ENCODE measurements around the gene MOV10L1.

Gene MOV10L1

DNA sequence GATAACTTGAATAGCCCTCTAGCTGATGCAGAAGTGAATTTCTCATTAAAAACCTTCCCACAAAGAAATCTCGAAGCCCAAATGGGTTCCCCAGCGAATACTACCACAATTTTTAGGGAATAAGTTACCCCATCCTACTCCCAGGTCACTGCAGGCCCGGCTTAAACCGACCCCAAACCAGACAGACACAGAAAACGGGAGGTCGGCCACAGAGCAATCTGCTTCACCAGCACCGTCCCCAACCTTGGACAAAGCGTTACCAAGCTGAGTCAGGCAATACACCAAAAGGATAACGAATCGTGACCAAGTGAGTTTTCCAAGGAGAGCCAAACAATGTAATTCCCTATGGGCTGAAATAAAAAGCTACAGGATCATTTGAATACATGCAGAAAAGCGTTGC lies 575 bp upstream of the MOV10L1 start:
- Mint-ChIP-seq H3K4me3 (no peak overlapping the region), H3K27me3 (peaks cover 0 to 11% of the 10 kb centered on the region in 2 donors), H3K36me3 (ENCODE audit: insufficient read depth) (no peaks in the 10 kb centered on the region), H3K27ac (no peak overlapping the region), H3K4me1 (ENCODE audit: low read depth in 2 of 2) (peaks cover 3 to 15% of the 10 kb centered on the region in 2 donors), H3K9me3 (no peaks in the 10 kb centered on the region)
- ATAC-seq (replicated peaks) (no peak), DNase-seq (no peak)

DNA sequence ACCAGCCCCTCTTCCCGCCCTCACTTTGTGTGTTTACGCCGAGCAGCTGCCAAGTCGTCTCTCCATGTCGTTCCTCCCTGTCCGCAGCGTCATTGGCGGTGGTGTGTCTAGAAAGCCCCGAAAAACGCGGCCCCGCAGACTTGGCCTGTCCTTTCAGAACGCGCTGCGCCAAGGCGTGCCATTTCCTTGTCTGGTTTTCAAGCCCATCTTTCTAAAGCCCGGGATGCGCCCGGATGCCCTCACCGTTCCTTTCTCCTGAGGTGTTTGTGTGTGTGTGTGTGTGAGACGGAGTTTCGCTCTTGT lies 557 bp downstream of the MOV10L1 start:
- Mint-ChIP-seq H3K27ac (no peak overlapping the region), H3K36me3 (ENCODE audit: insufficient read depth) (no peaks in the 10 kb centered on the region)
- no peak for ATAC-seq (replicated peaks)

DNA sequence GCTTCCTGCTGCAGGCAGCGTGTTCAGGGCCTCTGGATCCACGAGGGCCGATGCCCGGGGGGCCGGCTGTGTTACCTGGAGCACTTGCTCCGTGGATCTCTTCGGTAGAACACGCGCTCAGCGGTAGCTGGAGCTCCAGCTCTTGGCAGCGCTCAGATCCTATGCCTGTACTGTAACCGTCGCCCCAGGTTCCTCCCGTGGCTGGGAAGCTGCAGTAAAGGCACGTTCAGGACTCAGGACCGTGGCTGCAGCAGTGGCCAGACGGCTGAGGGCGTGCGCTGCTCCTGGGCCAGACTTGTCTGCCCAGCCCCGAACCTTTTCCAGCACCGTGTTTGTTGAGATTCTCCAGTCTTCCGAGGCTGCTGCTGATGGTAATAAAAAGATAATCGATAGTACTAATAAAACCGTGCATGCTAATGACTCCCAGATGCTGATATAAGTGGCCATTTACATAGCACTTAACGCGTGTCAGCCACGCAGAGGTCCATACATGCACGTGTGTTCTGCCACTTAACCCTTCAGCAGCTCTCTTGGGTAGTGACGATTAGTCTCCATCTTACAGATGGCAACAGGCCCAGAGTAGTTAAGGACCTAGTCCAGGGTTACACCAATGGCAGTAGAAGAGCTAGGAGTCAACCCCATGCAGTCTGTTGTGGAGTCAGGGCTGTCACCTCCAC lies 1.4 kb downstream of the MOV10L1 start:
- H3K27me3 Mint-ChIP-seq = peaks cover 0 to 22% of the 10 kb centered on the region in 2 donors
- H3K36me3 Mint-ChIP-seq (ENCODE audit: insufficient read depth) = no peaks in the 10 kb centered on the region
- ATAC-seq (replicated peaks) (no peak), DNase-seq (no peak)
- no peak overlapping the region for H3K27ac Mint-ChIP-seq
- no peaks in the 10 kb centered on the region for H3K9me3 Mint-ChIP-seq
- H3K4me3 Mint-ChIP-seq = no peak overlapping the region
- H3K4me1 Mint-ChIP-seq (ENCODE audit: low read depth in 2 of 2) = peaks cover 3 to 7% of the 10 kb centered on the region in 2 donors

More for the DNA sequence above, 557 bp downstream of the MOV10L1 start:
- peaks cover 0 to 18% of the 10 kb centered on the region in 2 donors for H3K27me3 Mint-ChIP-seq
- H3K9me3 Mint-ChIP-seq = no peaks in the 10 kb centered on the region
- peaks cover 3 to 8% of the 10 kb centered on the region in 2 donors for H3K4me1 Mint-ChIP-seq (ENCODE audit: low read depth in 2 of 2)
- DNase-seq = no peak
- no peak overlapping the region for H3K4me3 Mint-ChIP-seq

DNA sequence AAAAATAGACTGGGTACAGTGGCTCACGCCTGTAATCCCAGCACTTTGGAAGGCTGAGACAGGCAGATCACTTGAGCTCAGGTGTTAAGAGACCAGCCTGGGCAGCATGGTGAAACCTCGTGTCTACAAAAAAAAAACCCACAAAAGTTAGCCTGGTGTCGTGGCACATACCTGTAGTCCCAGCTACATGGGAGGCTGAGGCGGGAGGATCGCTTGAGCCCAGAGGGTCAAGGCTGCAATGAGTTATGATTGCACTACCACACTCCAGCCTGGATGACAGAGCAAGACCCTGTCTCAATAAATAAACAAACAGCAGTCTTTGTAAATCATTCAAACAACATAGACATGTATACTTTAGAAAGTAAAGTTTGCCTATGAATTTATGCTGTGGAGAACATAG lies 2.5 kb downstream of the MOV10L1 start:
- DNase-seq = no peak
- Mint-ChIP-seq H3K27me3 (peaks cover 0 to 25% of the 10 kb centered on the region in 2 donors), H3K4me3 (no peak overlapping the region), H3K4me1 (ENCODE audit: low read depth in 2 of 2) (peaks cover under 1 to 3% of the 10 kb centered on the region in 2 donors), H3K27ac (no peak overlapping the region), H3K9me3 (no peaks in the 10 kb centered on the region), H3K36me3 (ENCODE audit: insufficient read depth) (no peaks in the 10 kb centered on the region)
- no peak for ATAC-seq (replicated peaks)

DNA sequence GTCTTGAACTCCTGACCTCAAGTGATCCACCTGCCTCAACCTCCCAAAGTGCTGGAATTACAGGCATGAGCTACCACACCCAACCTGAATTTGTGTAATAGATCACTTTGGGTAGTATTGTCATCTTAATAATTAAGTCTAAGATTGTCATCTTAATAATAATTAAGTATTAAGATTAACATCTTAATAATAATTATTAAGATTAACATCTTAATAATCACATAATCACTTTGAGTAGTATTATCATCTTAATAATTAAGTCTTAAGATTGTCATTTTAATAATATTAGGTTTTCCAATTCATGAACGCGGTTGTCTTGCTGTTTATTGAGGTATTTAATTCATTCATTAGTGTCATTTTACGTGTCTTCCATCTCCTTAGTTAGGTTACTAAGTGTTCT lies 8.2 kb downstream of the MOV10L1 start:
- peaks cover 0 to 5% of the 10 kb centered on the region in 2 donors for H3K4me1 Mint-ChIP-seq (ENCODE audit: low read depth in 2 of 2)
- H3K9me3 Mint-ChIP-seq = no peaks in the 10 kb centered on the region
- H3K36me3 Mint-ChIP-seq (ENCODE audit: insufficient read depth) = no peaks in the 10 kb centered on the region
- DNase-seq (no peak), ATAC-seq (replicated peaks) (no peak)
- H3K27ac Mint-ChIP-seq = no peak overlapping the region
- no peak overlapping the region for H3K4me3 Mint-ChIP-seq
- H3K27me3 Mint-ChIP-seq = peaks cover 24 to 68% of the 10 kb centered on the region in 2 donors

DNA sequence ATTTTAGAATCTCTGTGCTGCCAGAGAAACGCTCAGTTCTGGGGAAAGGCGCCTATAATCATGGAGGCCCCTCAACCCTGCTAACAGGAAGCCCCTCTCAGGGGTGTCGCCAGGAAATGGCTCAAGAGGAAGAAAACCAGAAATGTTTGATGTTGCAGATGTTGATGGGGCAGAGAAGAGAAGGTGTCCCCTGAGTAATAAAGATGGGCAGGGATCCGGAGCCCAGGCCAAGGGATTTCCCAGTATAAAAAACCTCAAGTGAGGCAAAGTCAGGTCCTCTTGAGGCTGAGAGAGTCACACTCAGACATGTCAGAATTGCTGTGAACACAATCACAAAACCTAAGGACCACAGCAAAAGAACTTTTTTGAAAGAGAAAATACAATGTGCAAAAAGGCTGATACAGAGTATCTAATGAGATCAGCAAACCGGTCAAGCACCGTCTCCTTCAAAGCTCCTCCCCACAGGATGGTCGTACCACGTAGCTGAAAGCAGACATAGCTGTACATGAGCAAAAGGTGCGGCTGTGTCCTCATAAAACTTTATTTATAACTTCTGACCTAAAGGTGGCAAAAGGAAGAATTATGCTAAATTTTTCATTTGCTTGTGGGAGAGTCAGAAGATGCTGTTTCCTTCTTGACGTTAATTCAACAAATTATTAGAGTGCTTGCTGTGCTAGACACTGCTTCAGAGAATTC lies 12.2 kb downstream of the MOV10L1 start:
- no peak for ATAC-seq (replicated peaks)
- H3K27ac Mint-ChIP-seq = no peak overlapping the region
- H3K4me3 Mint-ChIP-seq = no peak overlapping the region

DNA sequence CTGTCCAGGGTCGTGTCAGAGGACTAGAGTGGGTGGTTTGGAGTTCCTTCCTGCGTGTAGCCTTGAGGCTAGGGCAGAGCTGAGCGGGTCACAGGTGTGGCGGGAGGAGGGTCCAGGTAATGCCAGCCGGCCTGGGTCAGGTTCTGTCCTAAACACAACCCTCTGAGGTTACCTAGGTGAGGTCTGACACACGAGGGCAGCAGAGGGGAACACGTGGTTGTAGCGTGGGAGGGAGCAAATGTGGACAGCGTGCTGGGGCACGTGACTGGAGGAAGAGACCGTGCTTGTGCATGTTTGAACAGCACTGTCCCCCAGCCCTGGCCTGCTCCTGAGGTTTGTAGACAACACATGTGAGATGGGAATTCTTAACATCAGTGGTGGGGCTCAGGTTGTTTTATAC lies 13.1 kb downstream of the MOV10L1 start:
- H3K4me1 Mint-ChIP-seq (ENCODE audit: low read depth in 2 of 2) = peaks cover 5% of the 10 kb centered on the region in 2 donors
- peaks cover 25 to 50% of the 10 kb centered on the region in 2 donors for H3K27me3 Mint-ChIP-seq
- no peak overlapping the region for H3K4me3 Mint-ChIP-seq
- no peak for DNase-seq
- H3K36me3 Mint-ChIP-seq (ENCODE audit: insufficient read depth) = no peaks in the 10 kb centered on the region
- no peak for ATAC-seq (replicated peaks)
- H3K27ac Mint-ChIP-seq = no peak overlapping the region
- no peaks in the 10 kb centered on the region for H3K9me3 Mint-ChIP-seq

More for the DNA sequence above, 12.2 kb downstream of the MOV10L1 start:
- H3K9me3 Mint-ChIP-seq = no peaks in the 10 kb centered on the region
- peaks cover 5% of the 10 kb centered on the region in 2 donors for H3K4me1 Mint-ChIP-seq (ENCODE audit: low read depth in 2 of 2)
- no peaks in the 10 kb centered on the region for H3K36me3 Mint-ChIP-seq (ENCODE audit: insufficient read depth)
- DNase-seq = no peak
- peaks cover 25 to 54% of the 10 kb centered on the region in 2 donors for H3K27me3 Mint-ChIP-seq

DNA sequence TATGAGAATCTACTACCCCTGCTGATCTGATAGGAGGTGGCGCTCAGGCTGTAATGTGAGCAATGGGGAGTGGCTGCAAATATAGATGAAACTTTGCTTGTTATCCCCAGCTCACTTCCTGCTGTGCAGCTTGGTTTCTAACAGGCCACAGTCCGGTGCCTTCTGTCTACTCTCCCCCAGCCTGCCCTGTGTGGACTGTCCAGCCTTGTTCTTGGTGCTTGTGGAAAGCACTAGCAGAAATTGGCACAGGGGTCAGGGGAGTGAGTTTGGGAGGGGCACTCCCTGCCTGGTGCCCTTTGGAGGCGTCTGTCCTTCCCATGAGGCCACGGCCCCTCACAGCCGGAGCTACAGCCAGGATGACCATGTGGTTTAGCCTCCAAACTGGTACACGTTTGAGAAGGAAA lies 14.3 kb downstream of the MOV10L1 start:
- no peak overlapping the region for H3K4me3 Mint-ChIP-seq
- peaks cover 20 to 48% of the 10 kb centered on the region in 2 donors for H3K27me3 Mint-ChIP-seq
- H3K9me3 Mint-ChIP-seq = no peaks in the 10 kb centered on the region

DNA sequence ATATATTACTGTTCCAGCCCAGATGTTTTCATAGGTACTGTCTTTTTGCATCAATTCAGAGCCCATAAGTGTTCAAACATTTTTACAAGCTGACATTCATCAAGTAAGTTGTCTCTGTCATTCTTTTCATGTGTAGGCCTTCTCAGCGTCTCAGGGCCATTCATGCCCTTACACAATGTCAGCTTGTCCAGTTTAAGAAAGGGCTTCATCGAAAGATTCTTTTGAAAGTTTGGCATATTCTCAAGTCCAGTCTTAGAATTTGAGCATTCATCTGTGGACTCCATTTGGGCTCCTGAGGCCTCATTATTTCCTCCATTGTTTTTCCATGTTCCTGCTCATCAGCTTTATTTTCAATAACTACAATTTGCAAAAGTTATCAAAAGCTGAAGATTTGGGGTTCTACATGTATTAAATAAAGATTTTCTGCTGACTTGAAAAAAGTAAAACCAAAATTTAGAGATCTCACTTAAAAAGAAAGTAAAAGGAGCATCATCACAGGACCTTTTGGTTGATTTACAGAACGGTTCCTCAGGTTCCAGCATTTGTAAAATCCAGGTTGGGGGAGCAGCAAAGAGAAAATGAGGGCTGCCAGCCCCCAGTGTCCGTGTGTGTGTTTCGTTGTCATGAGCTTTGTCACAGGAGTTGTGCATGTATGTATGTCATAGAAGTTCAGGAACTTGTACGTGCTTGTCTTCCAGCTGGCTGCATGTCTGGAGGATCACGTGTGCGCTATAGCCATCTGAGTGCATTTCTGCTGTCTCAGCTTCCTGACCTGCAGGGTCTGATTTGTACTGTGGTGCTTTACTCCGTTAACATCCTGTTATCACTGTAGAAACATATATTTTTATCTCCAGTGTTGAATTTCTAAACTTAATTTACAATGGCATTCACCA lies 15.6 kb downstream of the MOV10L1 start:
- H3K4me3 Mint-ChIP-seq = peak overlapping the region; percentile 25 to 29
- H3K9me3 Mint-ChIP-seq = no peaks in the 10 kb centered on the region
- H3K36me3 Mint-ChIP-seq (ENCODE audit: insufficient read depth) = no peaks in the 10 kb centered on the region
- H3K27me3 Mint-ChIP-seq = peaks cover 16 to 41% of the 10 kb centered on the region in 2 donors
- H3K27ac Mint-ChIP-seq = no peak overlapping the region
- peaks cover 5% of the 10 kb centered on the region in 2 donors for H3K4me1 Mint-ChIP-seq (ENCODE audit: low read depth in 2 of 2)
- ATAC-seq (replicated peaks) = peak; percentile 44
- no peak for DNase-seq

More for the DNA sequence above, 14.3 kb downstream of the MOV10L1 start:
- H3K27ac Mint-ChIP-seq = no peak overlapping the region
- no peak for DNase-seq
- no peaks in the 10 kb centered on the region for H3K36me3 Mint-ChIP-seq (ENCODE audit: insufficient read depth)
- peaks cover 5% of the 10 kb centered on the region in 2 donors for H3K4me1 Mint-ChIP-seq (ENCODE audit: low read depth in 2 of 2)
- ATAC-seq (replicated peaks) = no peak

DNA sequence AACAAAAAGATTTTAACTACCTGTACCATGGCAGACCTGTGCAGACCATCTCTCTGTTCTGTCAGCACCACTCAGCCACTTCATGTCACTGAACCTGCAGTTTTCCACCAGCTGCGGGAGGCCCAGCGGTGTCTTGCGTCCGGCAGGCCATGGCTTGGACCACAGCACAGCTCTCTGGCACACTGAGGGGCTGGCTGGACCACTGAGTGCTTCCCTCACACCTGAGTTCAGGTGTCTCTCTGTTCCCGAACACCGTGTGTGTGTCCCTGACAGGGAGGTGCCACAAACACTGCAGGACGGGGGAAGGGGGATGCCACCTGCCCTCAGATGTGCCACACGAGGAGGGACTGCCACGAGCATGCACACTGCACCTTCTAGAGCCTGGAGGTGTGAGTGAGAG lies 17.7 kb downstream of the MOV10L1 start:
- DNase-seq (no peak), ATAC-seq (replicated peaks) (no peak)
- Mint-ChIP-seq H3K4me1 (ENCODE audit: low read depth in 2 of 2) (peaks cover 0 to 5% of the 10 kb centered on the region in 2 donors), H3K4me3 (no peak overlapping the region), H3K27ac (no peak overlapping the region), H3K9me3 (no peaks in the 10 kb centered on the region), H3K27me3 (peaks cover 17 to 43% of the 10 kb centered on the region in 2 donors), H3K36me3 (ENCODE audit: insufficient read depth) (no peaks in the 10 kb centered on the region)

DNA sequence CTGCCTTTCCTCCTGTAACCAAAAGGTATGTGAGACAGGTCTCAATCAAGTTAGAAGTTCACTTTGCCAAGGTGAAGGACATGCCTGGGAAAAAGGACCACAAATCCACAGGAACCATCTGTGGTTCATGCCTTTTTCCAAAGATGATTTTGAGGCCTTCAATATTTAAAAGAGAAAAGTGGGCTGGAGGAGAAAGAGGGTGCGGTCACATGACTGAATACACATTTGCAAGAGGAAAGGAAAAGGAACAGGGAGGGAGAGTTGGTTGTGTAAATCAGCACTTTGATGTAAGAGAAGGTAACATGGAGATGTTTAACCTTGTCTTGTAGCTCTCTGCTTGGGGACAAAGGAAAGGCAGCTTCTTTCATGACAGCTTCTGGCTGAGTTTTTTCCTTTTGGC lies 21.2 kb downstream of the MOV10L1 start:
- Mint-ChIP-seq H3K9me3 (no peaks in the 10 kb centered on the region), H3K36me3 (ENCODE audit: insufficient read depth) (no peaks in the 10 kb centered on the region), H3K4me1 (ENCODE audit: low read depth in 2 of 2) (peaks cover 0 to 2% of the 10 kb centered on the region in 2 donors), H3K4me3 (no peak overlapping the region), H3K27ac (no peak overlapping the region), H3K27me3 (peaks cover 35 to 62% of the 10 kb centered on the region in 2 donors)
- ATAC-seq (replicated peaks) = no peak
- DNase-seq = no peak

DNA sequence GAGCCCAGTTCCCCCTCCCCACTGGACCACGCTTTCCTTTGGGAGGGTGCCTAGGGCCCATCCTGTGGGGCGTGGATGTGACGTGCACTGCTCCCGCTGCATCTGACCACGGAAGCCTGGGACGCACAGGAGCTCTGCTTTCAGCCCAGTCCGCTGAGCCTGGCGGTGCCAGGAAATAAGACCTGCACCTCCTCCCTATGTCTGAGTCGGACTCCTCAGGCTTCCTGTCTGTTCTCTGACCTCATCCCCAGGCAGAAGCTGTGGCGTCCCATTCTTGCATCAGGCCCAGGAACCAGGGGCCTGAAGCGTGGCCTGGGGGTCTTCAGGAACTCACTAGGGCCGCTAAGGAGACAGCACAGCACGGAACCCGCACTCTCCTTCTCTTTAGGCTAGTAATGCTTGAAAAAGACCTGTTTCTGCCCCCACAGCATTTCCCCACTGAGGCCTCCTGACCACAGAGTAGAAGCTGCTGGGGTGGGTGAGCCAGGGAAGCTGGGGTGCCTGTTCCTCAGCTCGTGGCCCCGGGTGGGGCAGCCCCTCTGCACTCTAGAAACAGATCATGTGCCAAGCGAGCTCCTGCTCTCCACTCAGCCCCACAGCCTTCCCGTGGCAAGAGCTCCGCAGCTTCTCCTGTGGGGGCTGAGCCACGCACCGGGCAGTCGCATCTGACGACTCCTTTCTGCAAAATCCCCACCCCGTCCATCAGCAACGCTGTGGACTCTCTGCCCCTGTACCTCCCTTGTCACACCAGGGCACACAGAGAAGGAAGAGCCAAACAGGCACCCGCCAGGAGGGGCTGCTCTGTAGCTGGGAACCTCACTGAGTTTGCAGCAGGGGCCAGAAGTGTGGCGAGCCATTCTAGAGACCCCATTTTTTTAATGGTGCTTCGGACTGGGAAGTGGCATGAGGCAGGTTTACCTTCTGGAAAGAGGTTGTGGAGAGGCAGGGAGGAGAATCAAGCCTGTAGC lies 22.6 kb downstream of the MOV10L1 start:
- Mint-ChIP-seq H3K9me3 (no peaks in the 10 kb centered on the region), H3K27me3 (peaks cover 40 to 67% of the 10 kb centered on the region in 2 donors), H3K27ac (peak overlapping the region in 1 of 2 donors; percentile 69), H3K4me3 (no peak overlapping the region), H3K36me3 (ENCODE audit: insufficient read depth) (no peaks in the 10 kb centered on the region), H3K4me1 (ENCODE audit: low read depth in 2 of 2) (peaks cover 0 to 2% of the 10 kb centered on the region in 2 donors)
- no peak for DNase-seq
- no peak for ATAC-seq (replicated peaks)
